Upper lobe of left lung (tissue), 6 donors: ENCODE results near the gene STX3. TPM values are rescaled to one million over a fixed set of nuclear protein-coding genes. Genes with fewer than 3 reads are reported as not detected.

Experiments used
- ATAC-seq, 2 donors: fragments of 200-7000 bp; cut with Tn5 transposase; one replicate each; pipeline ENCODE4 v1.9.1; 2022; ENCODE audit warnings: mild to moderate bottlenecking in 2 of 2, moderate library complexity in 2 of 2; ENCODE audit not compliant: low FRiP score in 2 of 2
- DNase-seq, 2 donors: peaks; one replicate each; pipeline ENCODE4 v3.0.0-alpha.2; 2019 to 2020
- H3K27ac ChIP-seq, 4 donors: fragments of 200-600 bp; sonication (generic); one replicate each; pipeline ENCODE4 v1.5.1; 2016 to 2019
- H3K27me3 ChIP-seq, 4 donors: fragments of 200-600 bp; sonication (generic); one replicate each; pipeline ENCODE4 v1.5.1; 2017 to 2019
- H3K36me3 ChIP-seq, 4 donors: fragments of 200-600 bp; sonication (generic); one replicate each; pipeline ENCODE4 v1.5.1; 2016 to 2019
- H3K4me1 ChIP-seq, 4 donors: fragments of 200-600 bp; sonication (generic); one replicate each; pipeline ENCODE4 v1.5.1; 2018 to 2019
- H3K4me3 ChIP-seq, 4 donors: fragments of 200-600 bp; sonication (generic); one replicate each; pipeline ENCODE4 v1.5.1; 2017 to 2019; ENCODE audit warnings: mild to moderate bottlenecking in 2 of 4, moderate library complexity in 1 of 4
- H3K9me3 ChIP-seq, 4 donors: fragments of 200-600 bp; sonication (generic); one replicate each; pipeline ENCODE4 v1.5.1; 2018 to 2019
- CTCF ChIP-seq, 6 experiments: fragments of 450-650 bp in 4 of 6; fragments of 200-600 bp in 2 of 6; sonication (generic) in 2 of 6; IDR thresholded peaks; one replicate each; pipeline ENCODE4 v1.5.1; 2016 to 2019; ENCODE audit warnings: antibody characterized with exemption in 6 of 6
- EP300 ChIP-seq, 4 donors: sonication (generic); formaldehyde crosslinking; IDR thresholded peaks; one replicate each; pipeline ENCODE4 v1.5.1; 2017; ENCODE audit warnings: antibody characterized with exemption in 4 of 4, control low read depth in 2 of 4
- POLR2A ChIP-seq, 4 donors: fragments of 450-650 bp; IDR thresholded peaks; one replicate each; pipeline ENCODE4 v1.5.1; 2016 to 2017; ENCODE audit warnings: antibody characterized with exemption in 4 of 4, mild to moderate bottlenecking in 2 of 4
- POLR2AphosphoS5 ChIP-seq, 2 donors: sonication (generic); formaldehyde crosslinking; IDR thresholded peaks; one replicate each; pipeline ENCODE4 v1.5.1; 2017; ENCODE audit warnings: antibody characterized with exemption in 2 of 2
- WGBS, 2 donors: methylation state at CpG; one replicate each; pipeline ENCODE4 v1.1.5; 2017 to 2018; 5-methylcytosine and 5-hydroxymethylcytosine counted together
- total RNA-seq, 6 donors: library from RNA; depleted of rRNA in 4 of 6; stranded (reverse); fragments of >200 nt in 4 of 6; gene quantifications; one replicate each; pipeline versions ENCODE4 v1.1.0 to v1.2.1, GENCODE V29; 2016 to 2021
- donor health status: DM: no; HTN: no; CAD: no; lungs with moderate emphysema.
- donor health status: DM: no; HTN: yes; CAD: no; lungs with severe emphysema.

The STX3 gene
- total RNA-seq, 6 donors from 2014 or later, result 65.0 to 145 (median 135) TPM

GRCh38 chr11:59773083-59773440 lies 17.9 kb downstream of the STX3 start:
- 55 to 56% methylated on average over 5 of the region's 5 CpGs for WGBS, 2 donors
- no peak for TF ChIP-seq POLR2AphosphoS5 (IDR thresholded peaks at IDR 0.05)
- no peak for TF ChIP-seq EP300 (IDR thresholded peaks at IDR 0.05)
- TF ChIP-seq CTCF (IDR thresholded peaks at IDR 0.05), result no peak
- Histone ChIP-seq H3K4me1 (peaks cover 45 to 61% (median 52%) of the 10 kb centered on the region in 4 donors), H3K9me3 (no peaks in the 10 kb centered on the region), H3K4me3 (no peak overlapping the region), H3K27me3 (no peaks in the 10 kb centered on the region), H3K27ac (peak overlapping the region; percentile 74 to 86 (median 78)), H3K36me3 (peaks cover 5 to 40% (median 19%) of the 10 kb centered on the region in 4 donors)
- DNase-seq (no peak), ATAC-seq (no peak)

GRCh38 chr11:59776210-59777066 lies 21.3 kb downstream of the STX3 start:
- Histone ChIP-seq H3K27ac (peak overlapping the region; percentile 12 to 86 (median 64)), H3K36me3 (peaks cover 5 to 47% (median 22%) of the 10 kb centered on the region in 4 donors), H3K27me3 (no peaks in the 10 kb centered on the region), H3K4me1 (peaks cover 21 to 39% (median 28%) of the 10 kb centered on the region in 4 donors), H3K4me3 (no peak overlapping the region), H3K9me3 (no peaks in the 10 kb centered on the region)
- no peak for TF ChIP-seq POLR2A (IDR thresholded peaks at IDR 0.05)
- TF ChIP-seq POLR2AphosphoS5 (IDR thresholded peaks at IDR 0.05), result no peak
- TF ChIP-seq EP300 (IDR thresholded peaks at IDR 0.05), result peak in 1 of 4 donors; percentile 20
- TF ChIP-seq CTCF (IDR thresholded peaks at IDR 0.05), result no peak
- ATAC-seq (no peak), DNase-seq (no peak)
- WGBS, 2 donors, result 67 to 82% methylated on average over 5 of the region's 5 CpGs

- no peaks in the 10 kb centered on the region for H3K27me3 ChIP-seq
- DNase-seq (no peak), ATAC-seq (no peak)
- peaks cover 5 to 47% (median 22%) of the 10 kb centered on the region in 4 donors for H3K36me3 ChIP-seq
- 87 to 89% methylated on average over 5 of the region's 5 CpGs for WGBS, 2 donors
- TF ChIP-seq POLR2AphosphoS5 (IDR thresholded peaks at IDR 0.05) (no peak), POLR2A (IDR thresholded peaks at IDR 0.05) (no peak), EP300 (IDR thresholded peaks at IDR 0.05) (no peak), CTCF (IDR thresholded peaks at IDR 0.05) (no peak)
- no peak overlapping the region for H3K4me3 ChIP-seq
- no peaks in the 10 kb centered on the region for H3K9me3 ChIP-seq
- peak overlapping the region in 3 of 4 donors; percentile 15 to 86 (median 53) for H3K27ac ChIP-seq
- H3K4me1 ChIP-seq, result peaks cover 15 to 33% (median 22%) of the 10 kb centered on the region in 4 donors
Observed at GRCh38 chr11:59777104-59777503, 21.9 kb downstream of the STX3 start.

GRCh38 chr11:59778122-59778521 lies 22.9 kb downstream of the STX3 start:
- no peak for DNase-seq
- H3K9me3 ChIP-seq, result no peaks in the 10 kb centered on the region
- H3K27me3 ChIP-seq, result no peaks in the 10 kb centered on the region
- ATAC-seq, result no peak
- H3K27ac ChIP-seq, result peak overlapping the region in 1 of 4 donors; percentile 15
- H3K36me3 ChIP-seq, result peaks cover 5 to 47% (median 22%) of the 10 kb centered on the region in 4 donors
- no peak for TF ChIP-seq POLR2A (IDR thresholded peaks at IDR 0.05)
- TF ChIP-seq EP300 (IDR thresholded peaks at IDR 0.05), result no peak
- TF ChIP-seq POLR2AphosphoS5 (IDR thresholded peaks at IDR 0.05), result no peak
- no peak for TF ChIP-seq CTCF (IDR thresholded peaks at IDR 0.05)
- no peak overlapping the region for H3K4me3 ChIP-seq
- 70 to 94% methylated on average over 2 of the region's 2 CpGs for WGBS, 2 donors
- peaks cover 10 to 25% (median 17%) of the 10 kb centered on the region in 4 donors for H3K4me1 ChIP-seq
